Measurements from ENCODE around the gene TCIRG1. TPM values are rescaled to one million over a fixed set of nuclear protein-coding genes. Genes with fewer than 3 reads are reported as not detected.

Gene TCIRG1
- total and polyA plus RNA-seq, 2 of the 13 experiments (the other 11 are each of a cell fraction or from before 2014, with no cell fraction given) = 48.0 to 69.6 TPM

DNA sequence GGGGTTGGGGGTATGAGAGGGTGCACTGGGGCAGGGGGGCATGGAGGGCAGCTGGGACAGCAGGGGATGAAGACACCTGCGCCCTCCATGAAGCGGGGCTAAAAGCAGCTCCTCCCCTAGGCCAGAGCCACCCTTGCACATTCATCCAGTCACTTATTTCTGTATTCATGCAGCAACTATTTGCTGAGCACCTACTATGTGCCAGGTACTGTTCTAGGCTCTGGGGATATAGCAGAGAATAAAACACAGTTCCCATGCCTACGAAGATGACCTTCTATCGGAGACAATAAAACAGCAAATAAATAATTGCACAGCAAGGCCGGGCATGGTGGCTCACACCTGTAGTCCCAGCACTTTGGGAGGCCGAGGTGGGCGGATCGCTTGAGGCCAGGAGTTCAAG, 23.4 kb upstream of the TCIRG1 start:
- DNase-seq (ENCODE audit: low spot score) (no peak), FAIRE-seq (no peak), ATAC-seq (no peak)
- peaks cover 93% of the 10 kb centered on the region for H3K4me1 ChIP-seq (ENCODE audit: insufficient read depth, low read length)
- WGBS (ENCODE audit: low lambda C conversion rate) = 95% methylated on average over 8 of the region's 8 CpGs
- no peak overlapping the region for H3K27ac ChIP-seq (ENCODE audit: extremely low read length, insufficient read depth, low read length)
- intact Hi-C loops (cut with micrococcal nuclease; ENCODE audit: unreplicated experiment) = no loop called here
- no peaks in the 10 kb centered on the region for H3K79me2 ChIP-seq (ENCODE audit: insufficient read depth, low read length)
- POLR2A ChIA-PET = no interaction called here
- no peak overlapping the region for H3K4me3 ChIP-seq (replicated peaks in 1 of 3; ENCODE audit: insufficient read depth in 1 of 3, low read depth in 2 of 3, low read length in 3 of 3)
- H3K27me3 ChIP-seq (ENCODE audit: control insufficient read depth in 1 of 2, insufficient read depth in 2 of 2, low read length in 2 of 2) = no peaks in the 10 kb centered on the region
- H2AFZ ChIP-seq (ENCODE audit: low read length) = no peak overlapping the region
- no peak overlapping the region for H3K9ac ChIP-seq (ENCODE audit: insufficient read depth, low read depth, low read length)
- BruUV-seq (replicated peaks) = no TSS peak
- TF ChIP-seq ZKSCAN1 (IDR thresholded peaks at IDR 0.05; ENCODE audit: low read length) = peak; percentile 88
- no peak for TF ChIP-seq ZNF331 (CRISPR knock-in tag; IDR thresholded peaks at IDR 0.05)
- TF ChIP-seq, protein P1, sequence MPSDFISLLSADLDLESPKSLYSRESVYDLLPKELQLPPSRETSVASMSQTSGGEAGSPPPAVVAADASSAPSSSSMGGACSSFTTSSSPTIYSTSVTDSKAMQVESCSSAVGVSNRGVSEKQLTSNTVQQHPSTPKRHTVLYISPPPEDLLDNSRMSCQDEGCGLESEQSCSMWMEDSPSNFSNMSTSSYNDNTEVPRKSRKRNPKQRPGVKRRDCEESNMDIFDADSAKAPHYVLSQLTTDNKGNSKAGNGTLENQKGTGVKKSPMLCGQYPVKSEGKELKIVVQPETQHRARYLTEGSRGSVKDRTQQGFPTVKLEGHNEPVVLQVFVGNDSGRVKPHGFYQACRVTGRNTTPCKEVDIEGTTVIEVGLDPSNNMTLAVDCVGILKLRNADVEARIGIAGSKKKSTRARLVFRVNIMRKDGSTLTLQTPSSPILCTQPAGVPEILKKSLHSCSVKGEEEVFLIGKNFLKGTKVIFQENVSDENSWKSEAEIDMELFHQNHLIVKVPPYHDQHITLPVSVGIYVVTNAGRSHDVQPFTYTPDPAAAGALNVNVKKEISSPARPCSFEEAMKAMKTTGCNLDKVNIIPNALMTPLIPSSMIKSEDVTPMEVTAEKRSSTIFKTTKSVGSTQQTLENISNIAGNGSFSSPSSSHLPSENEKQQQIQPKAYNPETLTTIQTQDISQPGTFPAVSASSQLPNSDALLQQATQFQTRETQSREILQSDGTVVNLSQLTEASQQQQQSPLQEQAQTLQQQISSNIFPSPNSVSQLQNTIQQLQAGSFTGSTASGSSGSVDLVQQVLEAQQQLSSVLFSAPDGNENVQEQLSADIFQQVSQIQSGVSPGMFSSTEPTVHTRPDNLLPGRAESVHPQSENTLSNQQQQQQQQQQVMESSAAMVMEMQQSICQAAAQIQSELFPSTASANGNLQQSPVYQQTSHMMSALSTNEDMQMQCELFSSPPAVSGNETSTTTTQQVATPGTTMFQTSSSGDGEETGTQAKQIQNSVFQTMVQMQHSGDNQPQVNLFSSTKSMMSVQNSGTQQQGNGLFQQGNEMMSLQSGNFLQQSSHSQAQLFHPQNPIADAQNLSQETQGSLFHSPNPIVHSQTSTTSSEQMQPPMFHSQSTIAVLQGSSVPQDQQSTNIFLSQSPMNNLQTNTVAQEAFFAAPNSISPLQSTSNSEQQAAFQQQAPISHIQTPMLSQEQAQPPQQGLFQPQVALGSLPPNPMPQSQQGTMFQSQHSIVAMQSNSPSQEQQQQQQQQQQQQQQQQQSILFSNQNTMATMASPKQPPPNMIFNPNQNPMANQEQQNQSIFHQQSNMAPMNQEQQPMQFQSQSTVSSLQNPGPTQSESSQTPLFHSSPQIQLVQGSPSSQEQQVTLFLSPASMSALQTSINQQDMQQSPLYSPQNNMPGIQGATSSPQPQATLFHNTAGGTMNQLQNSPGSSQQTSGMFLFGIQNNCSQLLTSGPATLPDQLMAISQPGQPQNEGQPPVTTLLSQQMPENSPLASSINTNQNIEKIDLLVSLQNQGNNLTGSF (CRISPR knock-in tag; IDR thresholded peaks at IDR 0.05) = no peak
- in situ Hi-C loops (cut with HindIII; ENCODE audit: extremely low pct_ligation_motif_present, low pct_unique_long_range_greater_than_20kb) = no loop called here
- no peaks in the 10 kb centered on the region for H4K20me1 ChIP-seq (ENCODE audit: insufficient read depth, low read length)
- CTCF ChIA-PET (ENCODE audit: low intra/inter-chr PET ratio, low total read pairs) = no interaction called here
- H3K9me3 ChIP-seq (ENCODE audit: low read length) = no peaks in the 10 kb centered on the region
- no peaks in the 10 kb centered on the region for H3K36me3 ChIP-seq (replicated peaks in 1 of 2; ENCODE audit: control insufficient read depth in 1 of 2, insufficient read depth in 2 of 2, low read length in 2 of 2)
- no peak overlapping the region for H3K4me2 ChIP-seq (ENCODE audit: low read depth, low read length)

Measured in HepG2 (cell line).